ENCODE data around the gene CEP135.

- TF ChIP-seq POLR2AphosphoS5 (IDR thresholded peaks at IDR 0.05; ENCODE audit: insufficient read depth, low read depth, low read length) (no peak), FOS (IDR thresholded peaks at IDR 0.05; ENCODE audit: borderline replicate concordance, insufficient read depth, low read length) (no peak), MYC (IDR thresholded peaks at IDR 0.05; ENCODE audit: low read depth, low read length) (no peak), GATA2 (IDR thresholded peaks at IDR 0.05; ENCODE audit: insufficient read depth, insufficient read length, low read depth, low read length) (no peak), POLR2A (IDR thresholded peaks at IDR 0.05; ENCODE audit: low read depth, low read length) (no peak), CTCF (IDR thresholded peaks at IDR 0.05; ENCODE audit: extremely low read depth in 1 of 2, insufficient read depth in 1 of 2, low read depth in 1 of 2, low read length in 2 of 2) (no peak)
Observed at GRCh38 chr4:56052481-56052880, 103.7 kb downstream of the CEP135 start.
